Brain pericyte (primary cell): ENCODE data around the gene HBZ.
"Not testable (repeated sequence)": the region's sequence is repeated elsewhere in the genome, so short reads cannot be mapped to it uniquely, and the experiment has no call there.

ENCODE experiments used
- DNase-seq: peaks from one replicate; pipeline ENCODE4 v3.0.0-alpha.2; 2012; ENCODE audit warnings: low read depth, low spot score

Gene HBZ

DNA sequence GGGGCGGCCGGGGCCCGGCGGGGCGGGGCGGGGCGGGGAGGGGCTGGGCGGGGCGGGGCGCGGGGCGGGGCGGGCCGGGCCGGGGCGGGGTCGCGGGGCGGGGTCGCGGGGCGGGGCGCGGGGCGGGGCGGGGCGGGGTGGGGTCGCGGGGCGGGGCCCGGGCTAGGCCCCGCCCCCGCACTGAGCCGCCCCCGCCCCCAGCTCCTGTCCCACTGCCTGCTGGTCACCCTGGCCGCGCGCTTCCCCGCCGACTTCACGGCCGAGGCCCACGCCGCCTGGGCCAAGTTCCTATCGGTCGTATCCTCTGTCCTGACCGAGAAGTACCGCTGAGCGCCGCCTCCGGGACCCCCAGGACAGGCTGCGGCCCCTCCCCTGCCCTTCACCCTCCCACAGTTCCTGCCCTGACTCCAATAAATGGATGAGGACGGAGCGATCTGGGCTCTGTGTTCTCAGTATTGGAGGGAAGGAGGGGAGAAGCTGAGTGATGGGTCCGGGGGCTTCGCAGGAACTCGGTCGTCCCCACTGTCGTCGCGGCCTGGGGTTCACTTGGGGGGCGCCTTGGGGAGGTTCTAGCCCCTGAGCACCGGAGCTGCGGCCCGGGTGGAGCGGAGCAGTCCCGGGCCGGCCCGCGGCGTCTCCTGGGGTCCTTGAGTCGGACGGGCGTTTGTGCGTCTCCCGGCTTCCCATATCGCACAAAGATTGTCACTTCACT, 12.5 kb downstream of the HBZ start:
- DNase-seq, result no peak

DNA sequence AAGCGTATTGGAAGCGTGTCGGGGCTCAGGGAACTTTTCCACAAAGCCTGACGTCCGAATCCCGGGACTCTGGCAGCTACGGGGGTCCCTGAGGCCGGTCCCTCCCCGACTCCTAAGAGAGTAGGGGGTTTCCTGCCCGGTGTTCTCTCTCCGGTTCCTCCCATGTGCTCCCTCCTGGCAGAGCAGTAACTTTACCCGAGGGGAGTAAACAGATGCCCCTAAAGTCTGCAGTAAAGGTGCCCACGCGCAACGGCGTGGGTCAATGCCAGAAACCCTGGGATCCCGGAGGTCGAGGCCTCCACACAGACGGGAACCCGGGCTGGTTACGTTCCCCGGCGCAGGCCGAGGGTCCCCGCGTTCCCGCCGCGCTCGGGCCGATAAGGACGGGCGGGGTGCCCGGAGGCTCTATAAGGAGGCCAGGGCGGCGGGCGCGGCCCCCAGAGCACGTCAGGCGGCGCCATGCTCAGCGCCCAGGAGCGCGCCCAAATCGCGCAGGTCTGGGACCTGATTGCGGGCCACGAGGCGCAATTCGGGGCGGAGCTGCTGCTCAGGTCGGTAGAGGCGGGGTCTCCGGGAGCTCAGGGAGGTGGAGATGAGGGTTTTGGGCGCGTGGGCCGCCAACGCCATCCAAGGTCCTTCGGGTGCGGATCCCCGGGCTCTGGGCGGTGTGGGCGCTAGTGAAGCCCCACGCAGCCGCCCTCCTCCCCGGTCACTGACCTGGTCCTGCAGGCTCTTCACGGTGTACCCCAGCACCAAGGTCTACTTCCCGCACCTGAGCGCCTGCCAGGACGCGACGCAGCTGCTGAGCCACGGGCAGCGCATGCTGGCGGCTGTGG, 13.3 kb downstream of the HBZ start, which contains the start of gene HBM:
TSS of gene HBM (plus strand) at position 440 of the 836 bp plus-strand sequence. CDS start at position 460, 20 bp downstream.
- no peak for DNase-seq

DNA sequence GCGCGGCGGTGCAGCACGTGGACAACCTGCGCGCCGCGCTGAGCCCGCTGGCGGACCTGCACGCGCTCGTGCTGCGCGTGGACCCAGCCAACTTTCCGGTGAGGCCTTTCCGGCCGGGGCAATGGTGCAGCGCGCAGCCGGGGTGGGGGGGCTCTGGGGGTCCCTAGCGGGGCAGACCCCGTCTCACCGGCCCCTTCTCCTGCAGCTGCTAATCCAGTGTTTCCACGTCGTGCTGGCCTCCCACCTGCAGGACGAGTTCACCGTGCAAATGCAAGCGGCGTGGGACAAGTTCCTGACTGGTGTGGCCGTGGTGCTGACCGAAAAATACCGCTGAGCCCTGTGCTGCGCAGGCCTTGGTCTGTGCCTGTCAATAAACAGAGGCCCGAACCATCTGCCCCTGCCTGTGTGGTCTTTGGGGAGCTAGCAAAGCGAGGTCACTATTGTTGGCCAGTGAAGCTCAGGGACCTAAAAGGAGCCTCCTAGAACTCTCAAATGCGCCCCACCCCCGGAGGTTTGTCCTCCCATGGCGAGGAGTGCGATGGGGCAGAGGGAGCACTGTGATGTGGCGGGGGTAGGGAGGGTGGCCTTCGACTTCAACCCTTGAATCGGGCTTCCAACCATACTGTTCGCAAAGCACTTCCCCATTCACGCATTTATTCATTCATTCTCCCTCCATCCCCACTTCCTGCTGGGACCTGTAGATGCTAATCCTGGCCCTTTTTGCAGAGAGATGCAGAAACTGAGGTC, 14.1 kb downstream of the HBZ start:
- DNase-seq, result no peak

DNA sequence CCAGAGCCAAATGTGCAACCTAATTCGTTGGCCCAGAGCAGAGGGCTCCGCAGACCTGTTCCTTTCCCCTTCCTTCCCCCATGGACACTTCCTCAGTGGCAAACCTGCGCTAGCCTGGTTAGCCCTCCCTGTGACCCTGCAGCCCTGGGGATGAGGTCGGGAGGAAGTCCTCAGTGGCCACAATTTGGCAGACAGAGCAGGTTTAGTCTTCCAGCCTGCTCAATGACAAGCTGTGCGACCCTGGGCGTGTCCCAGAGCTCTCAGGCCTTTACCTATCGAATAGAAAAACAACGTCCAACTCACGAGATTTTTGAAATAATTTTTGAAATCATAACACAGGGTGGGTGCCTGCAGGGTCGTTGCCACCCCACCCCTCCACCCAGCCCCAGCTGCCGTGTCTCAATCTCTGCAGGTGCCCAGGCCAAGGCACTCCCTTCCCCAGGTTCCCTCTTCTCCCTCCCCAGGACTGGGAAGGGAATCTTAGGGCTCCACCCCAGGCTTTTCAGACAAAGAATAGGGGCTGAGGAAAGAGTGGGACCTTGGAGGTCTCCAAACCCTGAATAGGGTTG, 14.8 kb downstream of the HBZ start:
- DNase-seq, result no peak

DNA sequence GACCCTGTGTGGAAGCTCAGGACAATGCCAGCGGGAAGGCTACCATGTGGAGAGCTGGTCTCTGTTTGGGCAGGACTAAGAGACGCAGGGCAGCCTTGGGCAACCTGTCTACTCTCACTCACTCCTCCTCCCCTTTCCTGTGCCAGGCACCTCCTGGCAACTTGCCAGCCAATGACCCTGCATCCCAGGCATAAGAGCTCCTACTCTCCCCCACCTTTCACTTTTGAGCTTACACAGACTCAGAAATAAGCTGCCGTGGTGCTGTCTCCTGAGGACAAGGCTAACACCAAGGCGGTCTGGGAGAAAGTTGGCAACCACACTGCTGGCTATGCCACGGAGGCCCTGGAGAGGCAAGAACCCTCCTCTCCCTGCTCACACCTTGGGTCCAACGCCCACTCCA, 16.0 kb downstream of the HBZ start:
- DNase-seq, result no peak

DNA sequence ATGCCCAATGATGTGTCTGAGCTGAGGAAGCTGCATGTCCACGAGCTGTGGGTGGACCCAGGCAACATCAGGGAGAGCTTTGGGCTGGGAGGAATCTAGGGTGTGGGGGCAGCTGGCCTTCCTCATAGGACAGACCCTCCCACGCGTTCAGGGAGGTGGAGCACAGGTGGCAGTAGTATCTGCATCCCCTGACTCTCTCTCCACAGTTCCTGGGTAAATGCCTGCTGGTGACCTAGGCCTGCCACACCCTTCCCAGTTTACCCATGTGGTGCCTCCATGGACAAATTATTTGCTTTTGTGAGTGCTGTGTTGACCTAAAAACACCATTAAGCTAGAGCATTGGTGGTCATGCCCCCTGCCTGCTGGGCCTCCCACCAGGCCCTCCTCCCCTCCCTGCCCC, 16.6 kb downstream of the HBZ start:
- DNase-seq, result no peak

GRCh38 chr16:170088-170507, 17.7 kb downstream of the HBZ start:
- not testable (repeated sequence) for DNase-seq

DNA sequence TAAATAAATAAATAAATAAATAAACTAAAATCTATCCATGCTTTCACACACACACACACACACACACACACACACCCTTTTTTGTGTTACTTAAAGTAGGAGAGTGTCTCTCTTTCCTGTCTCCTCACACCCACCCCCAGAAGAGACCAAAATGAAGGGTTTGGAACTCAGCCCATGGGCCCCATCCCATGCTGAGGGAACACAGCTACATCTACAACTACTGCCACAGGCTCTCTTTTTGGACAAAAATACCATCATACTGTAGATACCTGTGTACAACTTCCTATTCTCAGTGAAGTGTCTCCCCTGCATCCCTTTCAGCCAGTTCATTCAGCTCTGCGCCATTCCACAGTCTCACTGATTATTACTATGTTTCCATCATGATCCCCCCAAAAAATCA, 18.3 kb downstream of the HBZ start:
- no peak for DNase-seq

- not testable (repeated sequence) for DNase-seq
Measured at GRCh38 chr16:172374-172941, 20.0 kb downstream of the HBZ start, which contains the start of gene HBA2. Gene HBA2, plus strand, starts transcription at chr16:172876. Its CDS starts 37 bp downstream, at chr16:172913.

GRCh38 chr16:173211-173854, 20.9 kb downstream of the HBZ start:
- DNase-seq, result not testable (repeated sequence)

DNA sequence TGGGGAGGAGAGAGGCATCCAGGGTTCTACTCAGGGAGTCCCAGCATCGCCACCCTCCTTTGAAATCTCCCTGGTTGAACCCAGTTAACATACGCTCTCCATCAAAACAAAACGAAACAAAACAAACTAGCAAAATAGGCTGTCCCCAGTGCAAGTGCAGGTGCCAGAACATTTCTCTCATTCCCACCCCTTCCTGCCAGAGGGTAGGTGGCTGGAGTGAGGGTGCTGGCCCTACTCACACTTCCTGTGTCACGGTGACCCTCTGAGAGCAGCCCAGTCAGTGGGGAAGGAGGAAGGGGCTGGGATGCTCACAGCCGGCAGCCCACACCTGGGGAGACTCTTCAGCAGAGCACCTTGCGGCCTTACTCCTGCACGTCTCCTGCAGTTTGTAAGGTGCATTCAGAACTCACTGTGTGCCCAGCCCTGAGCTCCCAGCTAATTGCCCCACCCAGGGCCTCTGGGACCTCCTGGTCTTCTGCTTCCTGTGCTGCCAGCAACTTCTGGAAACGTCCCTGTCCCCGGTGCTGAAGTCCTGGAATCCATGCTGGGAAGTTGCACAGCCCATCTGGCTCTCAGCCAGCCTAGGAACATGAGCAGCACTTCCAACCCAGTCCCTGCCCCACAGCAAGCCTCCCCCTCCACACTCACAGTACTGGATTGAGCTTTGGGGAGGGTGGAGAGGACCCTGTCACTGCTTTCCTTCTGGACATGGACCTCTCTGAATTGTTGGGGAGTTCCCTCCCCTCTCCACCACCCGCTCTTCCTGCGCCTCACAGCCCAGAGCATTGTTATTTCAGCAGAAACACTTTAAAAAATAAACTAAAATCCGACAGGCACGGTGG, 21.7 kb downstream of the HBZ start:
- not testable (repeated sequence) for DNase-seq

DNA sequence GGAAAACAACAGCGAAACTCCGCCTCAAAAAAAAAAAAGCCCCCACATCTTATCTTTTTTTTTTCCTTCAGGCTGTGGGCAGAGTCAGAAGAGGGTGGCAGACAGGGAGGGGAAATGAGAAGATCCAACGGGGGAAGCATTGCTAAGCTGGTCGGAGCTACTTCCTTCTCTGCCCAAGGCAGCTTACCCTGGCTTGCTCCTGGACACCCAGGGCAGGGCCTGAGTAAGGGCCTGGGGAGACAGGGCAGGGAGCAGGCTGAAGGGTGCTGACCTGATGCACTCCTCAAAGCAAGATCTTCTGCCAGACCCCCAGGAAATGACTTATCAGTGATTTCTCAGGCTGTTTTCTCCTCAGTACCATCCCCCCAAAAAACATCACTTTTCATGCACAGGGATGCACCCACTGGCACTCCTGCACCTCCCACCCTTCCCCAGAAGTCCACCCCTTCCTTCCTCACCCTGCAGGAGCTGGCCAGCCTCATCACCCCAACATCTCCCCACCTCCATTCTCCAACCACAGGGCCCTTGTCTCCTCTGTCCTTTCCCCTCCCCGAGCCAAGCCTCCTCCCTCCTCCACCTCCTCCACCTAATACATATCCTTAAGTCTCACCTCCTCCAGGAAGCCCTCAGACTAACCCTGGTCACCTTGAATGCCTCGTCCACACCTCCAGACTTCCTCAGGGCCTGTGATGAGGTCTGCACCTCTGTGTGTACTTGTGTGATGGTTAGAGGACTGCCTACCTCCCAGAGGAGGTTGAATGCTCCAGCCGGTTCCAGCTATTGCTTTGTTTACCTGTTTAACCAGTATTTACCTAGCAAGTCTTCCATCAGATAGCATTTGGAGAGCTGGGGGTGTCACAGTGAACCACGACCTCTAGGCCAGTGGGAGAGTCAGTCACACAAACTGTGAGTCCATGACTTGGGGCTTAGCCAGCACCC, 22.8 kb downstream of the HBZ start:
- DNase-seq, result no peak

DNA sequence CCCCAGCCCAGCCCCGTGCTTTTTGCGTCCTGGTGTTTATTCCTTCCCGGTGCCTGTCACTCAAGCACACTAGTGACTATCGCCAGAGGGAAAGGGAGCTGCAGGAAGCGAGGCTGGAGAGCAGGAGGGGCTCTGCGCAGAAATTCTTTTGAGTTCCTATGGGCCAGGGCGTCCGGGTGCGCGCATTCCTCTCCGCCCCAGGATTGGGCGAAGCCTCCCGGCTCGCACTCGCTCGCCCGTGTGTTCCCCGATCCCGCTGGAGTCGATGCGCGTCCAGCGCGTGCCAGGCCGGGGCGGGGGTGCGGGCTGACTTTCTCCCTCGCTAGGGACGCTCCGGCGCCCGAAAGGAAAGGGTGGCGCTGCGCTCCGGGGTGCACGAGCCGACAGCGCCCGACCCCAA, 23.6 kb downstream of the HBZ start:
- DNase-seq, result not testable (repeated sequence)

- DNase-seq, result not testable (repeated sequence)
Measured at GRCh38 chr16:176477-177382, 24.3 kb downstream of the HBZ start, which contains the start of gene HBA1. Gene HBA1, plus strand, starts transcription at chr16:176680. Its CDS starts 37 bp downstream, at chr16:176717.

GRCh38 chr16:177394-177822, 25.0 kb downstream of the HBZ start:
- no peak for DNase-seq

DNA sequence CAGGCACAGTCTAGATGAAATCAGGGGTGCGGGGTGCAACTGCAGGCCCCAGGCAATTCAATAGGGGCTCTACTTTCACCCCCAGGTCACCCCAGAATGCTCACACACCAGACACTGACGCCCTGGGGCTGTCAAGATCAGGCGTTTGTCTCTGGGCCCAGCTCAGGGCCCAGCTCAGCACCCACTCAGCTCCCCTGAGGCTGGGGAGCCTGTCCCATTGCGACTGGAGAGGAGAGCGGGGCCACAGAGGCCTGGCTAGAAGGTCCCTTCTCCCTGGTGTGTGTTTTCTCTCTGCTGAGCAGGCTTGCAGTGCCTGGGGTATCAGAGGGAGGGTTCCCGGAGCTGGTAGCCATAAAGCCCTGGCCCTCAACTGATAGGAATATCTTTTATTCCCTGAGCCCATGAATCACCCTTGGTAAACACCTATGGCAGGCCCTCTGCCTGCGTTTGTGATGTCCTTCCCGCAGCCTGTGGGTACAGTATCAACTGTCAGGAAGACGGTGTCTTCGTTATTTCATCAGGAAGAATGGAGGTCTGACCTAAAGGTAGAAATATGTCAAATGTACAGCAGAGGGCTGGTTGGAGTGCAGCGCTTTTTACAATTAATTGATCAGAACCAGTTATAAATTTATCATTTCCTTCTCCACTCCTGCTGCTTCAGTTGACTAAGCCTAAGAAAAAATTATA, 25.7 kb downstream of the HBZ start:
- DNase-seq, result no peak

GRCh38 chr16:178668-179015, 26.2 kb downstream of the HBZ start:
- DNase-seq, result no peak
